HG02885 (cell line): ENCODE measurements around the gene ZNF662.
A peak's percentile ranks its signal among the peaks of the same experiment; 100 is the strongest.
"Not testable (repeated sequence)": the region's sequence is repeated elsewhere in the genome, so short reads cannot be mapped to it uniquely, and the experiment has no call there.

Experiments
- ATAC-seq: cut with Tn5 transposase; IDR thresholded peaks from one replicate; pipeline ENCODE4 v1.9.1; 2021; ENCODE audit warnings: mild to moderate bottlenecking; ENCODE audit not compliant: unreplicated experiment, poor library complexity

The ZNF662 gene

DNA sequence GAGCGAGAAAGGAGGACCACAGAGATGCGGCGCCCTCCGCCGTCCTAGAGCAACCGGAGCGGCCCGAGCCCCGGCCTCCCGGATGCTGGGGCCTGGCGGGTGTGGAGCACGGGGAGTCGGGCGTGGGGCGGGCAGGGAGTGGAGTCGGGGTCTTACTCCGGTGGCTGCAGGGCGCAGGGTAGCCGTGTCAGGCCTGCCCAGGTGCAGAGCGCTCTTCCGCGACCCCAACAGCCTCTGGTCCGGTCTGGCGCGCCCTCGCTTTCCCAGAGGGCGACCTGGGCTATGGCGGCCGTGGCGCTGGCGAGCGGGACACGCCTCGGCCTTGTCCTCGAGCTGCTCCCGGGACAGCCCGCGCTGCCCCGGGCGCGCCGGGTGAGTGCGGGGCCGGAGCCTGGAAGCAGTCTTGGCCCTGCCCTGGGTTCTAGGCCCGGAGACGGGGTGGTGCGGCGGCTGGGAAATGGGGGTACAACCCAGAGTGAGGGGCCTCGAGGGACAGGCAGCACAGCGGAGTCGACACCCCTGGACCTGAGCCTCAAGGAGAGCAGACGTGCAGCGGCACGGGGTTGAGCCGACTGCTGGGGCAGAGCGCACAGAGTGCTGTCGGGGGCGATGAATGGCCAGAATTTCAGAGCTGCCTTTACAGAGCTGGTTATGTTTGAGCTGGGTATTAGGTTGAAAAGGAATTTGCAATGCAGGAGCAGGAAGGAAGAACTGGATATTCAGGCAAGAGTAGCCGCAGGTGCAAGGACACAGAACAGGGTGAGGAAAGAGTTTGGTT lies at the start of gene ZNF662:
Gene ZNF662 (plus strand): TSS at position 73 of the 778 bp plus-strand sequence. CDS start 1,973 bp downstream, outside the sequence.
- no peak for ATAC-seq

DNA sequence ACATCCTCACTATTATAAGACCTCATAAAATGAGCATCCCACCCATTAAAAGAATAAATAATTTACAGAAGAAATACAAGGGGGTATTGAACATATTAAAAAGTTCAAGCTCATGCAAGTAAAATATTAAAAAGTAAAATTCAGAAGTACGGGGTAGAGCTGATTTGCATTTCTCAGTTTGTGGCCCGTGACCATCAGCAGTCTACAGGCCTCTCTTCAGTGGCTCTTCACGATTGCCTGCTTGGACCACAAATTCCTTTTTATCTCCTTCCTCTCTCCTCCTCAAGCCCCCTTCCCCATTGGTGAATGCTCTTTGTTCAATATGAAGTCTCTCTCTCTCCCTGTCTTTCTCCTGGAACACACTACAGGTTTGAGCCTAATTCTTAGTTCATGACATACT lies 49.4 kb upstream of the ZNF662 start:
- ATAC-seq, result no peak

DNA sequence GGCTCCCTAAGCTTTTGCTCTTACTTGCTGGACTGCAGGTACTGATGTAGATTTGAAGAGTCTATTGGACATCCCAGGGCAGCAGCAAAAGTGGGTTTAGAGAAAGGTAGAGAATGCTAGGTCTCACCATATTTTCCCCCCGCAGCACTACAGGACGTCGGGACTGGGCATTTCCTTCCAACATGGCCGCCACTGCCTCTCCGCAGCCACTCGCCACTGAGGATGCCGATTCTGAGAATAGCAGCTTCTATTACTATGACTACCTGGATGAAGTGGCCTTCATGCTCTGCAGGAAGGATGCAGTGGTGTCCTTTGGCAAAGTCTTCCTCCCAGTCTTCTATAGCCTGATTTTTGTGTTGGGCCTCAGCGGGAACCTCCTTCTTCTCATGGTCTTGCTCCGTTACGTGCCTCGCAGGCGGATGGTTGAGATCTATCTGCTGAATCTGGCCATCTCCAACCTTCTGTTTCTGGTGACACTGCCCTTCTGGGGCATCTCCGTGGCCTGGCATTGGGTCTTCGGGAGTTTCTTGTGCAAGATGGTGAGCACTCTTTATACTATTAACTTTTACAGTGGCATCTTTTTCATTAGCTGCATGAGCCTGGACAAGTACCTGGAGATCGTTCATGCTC lies 41.5 kb upstream of the ZNF662 start:
- ATAC-seq, result no peak

DNA sequence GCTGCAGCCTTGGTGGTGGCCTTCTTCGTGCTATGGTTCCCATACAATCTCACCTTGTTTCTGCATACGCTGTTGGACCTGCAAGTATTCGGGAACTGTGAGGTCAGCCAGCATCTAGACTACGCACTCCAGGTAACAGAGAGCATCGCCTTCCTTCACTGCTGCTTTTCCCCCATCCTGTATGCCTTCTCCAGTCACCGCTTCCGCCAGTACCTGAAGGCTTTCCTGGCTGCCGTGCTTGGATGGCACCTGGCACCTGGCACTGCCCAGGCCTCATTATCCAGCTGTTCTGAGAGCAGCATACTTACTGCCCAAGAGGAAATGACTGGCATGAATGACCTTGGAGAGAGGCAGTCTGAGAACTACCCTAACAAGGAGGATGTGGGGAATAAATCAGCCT lies 40.7 kb upstream of the ZNF662 start:
- no peak for ATAC-seq

DNA sequence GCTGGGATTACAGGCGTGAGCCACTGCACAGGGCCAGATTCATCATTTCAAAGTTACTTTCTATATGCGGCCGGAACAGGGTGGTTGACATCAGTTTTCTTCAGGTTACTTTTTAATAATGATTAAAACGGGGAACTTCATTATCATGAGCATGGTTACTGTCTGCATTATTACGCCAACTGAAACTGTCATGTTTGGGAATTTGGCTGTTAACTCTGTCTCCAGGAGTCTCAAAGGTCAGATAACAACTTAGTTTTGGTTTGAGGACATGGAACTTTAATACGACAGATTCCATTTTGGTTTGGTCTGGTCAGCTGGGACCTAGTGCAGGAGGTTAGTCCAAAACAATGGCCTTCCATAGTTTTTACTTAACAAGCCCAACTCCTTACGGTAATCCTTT lies 38.8 kb upstream of the ZNF662 start:
- ATAC-seq, result no peak

DNA sequence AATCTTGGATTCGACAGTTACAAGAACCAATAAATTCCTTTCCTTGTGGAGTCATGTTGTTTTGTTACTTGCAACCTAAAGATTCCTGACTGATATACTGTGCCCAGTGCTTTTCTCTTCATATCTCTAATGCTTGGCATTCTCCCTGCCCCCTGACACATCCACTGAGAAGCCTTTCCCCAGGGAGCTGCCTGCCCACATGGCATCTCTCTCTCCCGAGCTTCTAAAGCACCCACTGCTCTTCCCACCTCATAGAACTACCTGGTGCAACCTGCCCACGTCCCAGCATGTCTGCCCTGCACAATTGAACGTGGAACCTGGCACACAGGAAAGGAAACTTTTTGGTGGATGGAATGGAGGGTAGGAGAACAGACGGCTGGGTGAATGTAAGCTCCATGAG lies 37.1 kb upstream of the ZNF662 start:
- no peak for ATAC-seq

DNA sequence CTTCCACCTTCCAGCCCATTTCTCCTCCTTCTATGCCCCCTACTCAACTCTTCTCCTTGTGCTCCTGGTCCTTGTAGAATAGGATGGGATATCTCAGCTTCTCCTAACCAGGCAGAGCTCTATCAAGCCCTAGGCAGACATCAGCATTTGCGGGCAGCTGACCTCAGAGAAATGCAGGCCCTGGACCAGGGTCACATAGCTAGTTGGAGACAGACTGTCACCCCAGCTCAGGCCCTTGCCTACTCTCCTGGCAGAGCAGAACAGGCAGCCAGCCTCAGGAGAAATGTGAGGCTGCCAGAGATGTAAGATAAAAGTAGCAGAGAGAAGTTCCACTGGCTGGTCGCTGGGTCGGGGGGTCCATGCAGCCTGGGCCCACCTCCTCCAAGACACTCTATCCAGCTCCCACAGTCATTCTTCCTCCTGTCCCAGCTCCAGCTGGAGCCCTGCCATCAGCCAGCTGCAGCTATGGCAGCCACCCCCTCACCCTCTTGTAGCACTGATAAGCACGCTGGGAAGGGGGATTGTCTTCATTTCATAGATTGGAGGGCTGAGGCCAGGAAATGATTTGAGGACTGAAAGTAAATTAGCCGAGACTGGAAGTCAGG lies 34.2 kb upstream of the ZNF662 start:
- no peak for ATAC-seq

DNA sequence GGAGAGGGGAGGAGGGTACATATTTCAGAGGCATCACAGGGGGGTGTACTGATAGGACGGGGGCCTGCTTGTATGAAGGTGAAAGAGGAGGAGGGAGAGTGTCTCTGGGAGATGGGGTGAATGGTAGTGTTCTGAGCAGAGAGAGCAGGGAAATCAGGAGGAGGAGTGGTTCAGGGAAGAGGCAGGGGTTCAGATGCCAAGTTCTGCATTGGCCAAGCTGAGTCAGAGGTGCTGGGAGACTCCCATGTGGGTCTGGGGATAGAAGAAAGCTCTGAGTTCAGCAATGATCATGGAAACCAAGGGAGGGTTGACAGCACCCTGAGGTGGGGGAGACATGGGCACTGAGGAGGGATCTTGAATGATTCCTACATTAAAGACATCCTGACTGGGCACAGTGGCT lies 33.2 kb upstream of the ZNF662 start:
- no peak for ATAC-seq

DNA sequence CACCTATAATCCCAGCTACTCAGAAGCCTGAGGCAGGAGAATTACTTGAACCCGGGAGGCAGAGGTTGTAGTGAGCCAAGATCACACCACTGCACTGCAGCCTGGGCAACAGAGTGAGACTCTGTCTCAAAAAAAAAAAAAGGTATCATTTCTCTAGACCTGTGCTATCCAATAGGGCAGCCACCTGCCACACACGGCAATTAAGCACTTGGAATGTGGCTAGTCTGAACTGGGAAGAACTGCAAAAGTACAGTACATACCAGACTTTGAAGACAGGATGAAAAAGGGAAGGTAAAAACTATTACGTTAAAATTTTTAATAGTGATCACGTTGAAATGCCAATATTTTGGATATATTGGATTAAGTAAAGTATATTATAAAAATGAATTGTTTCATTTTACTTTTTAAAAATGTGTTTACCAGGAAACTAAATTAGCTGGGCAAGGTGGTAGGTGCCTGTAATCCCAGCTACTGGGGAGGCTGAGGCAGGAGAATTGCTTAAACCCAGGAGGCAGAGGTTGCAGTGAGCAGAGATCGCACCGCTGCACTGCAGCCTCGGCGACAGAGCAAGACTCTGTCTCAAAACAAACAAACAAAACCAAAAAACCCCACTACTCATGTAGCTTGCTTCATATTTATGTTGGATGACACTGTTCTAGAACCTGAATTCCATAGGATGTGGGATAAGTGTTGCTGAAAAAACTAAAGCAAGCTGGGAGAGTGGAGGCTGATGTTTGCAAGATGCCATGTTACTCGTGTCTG lies 32.5 kb upstream of the ZNF662 start:
- no peak for ATAC-seq

DNA sequence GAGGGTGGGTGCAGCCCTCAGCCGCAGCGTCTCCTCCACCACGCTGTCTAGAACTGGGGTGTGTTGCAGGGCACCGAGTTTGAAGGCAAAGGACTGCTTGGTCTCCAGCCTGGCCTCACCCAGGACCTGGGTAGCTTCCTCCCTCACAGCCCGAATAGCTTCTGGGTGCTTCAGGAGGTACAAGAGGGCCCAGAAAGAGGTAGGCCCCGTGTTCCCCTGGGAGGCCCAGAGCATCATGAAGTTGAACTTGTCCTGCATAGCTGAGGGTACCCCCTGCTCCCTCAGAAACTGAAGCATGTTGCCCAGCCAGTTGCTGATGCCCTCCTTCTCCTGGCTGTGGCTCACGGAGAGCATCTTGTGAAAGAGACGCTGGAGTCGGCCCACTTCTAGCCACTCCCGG lies 31.2 kb upstream of the ZNF662 start:
- no peak for ATAC-seq

DNA sequence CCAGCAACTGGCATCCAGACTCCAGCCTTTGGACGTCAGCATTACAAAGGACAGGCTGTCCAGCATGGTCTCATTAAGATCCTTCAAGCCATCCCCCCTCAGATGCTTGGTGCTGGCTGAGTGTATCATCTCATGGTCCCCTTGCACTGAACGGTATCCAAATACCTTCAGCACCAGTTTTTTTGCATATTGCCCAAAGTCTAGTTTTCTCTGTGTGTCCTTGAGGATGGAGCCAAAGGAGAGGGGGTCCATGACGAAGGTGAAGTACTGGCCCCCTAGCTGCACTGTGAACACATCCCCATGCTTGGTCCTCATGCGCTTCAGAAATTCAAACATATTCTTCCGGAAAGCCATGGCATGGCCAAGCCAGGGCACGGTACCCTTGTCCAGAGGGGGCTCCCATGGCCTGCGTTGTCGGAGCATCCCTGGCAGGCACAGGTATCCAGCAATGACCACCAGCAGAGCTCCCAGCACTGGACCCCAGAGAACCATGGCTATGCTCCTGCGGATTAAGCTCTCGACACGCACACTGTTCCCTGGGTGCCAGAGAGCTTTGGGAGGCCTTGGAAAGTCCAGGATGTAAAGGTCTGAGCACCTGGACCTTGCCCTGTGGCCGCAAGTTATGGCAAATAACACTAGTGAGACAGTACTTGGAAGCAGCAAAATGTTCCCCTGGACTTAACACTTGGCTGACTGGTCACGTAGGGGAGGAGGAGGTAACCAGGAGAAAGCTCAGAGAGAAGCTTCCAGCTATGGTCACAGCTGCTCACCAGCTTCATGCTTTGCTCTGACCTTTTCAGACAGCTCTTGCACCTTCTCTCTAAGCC lies 30.4 kb upstream of the ZNF662 start, which contains the start of gene CYP8B1:
Gene CYP8B1 (minus strand): TSS at position 555 of the 827 bp plus-strand sequence. CDS start 63 bp downstream, at position 492.
- ATAC-seq, result no peak

DNA sequence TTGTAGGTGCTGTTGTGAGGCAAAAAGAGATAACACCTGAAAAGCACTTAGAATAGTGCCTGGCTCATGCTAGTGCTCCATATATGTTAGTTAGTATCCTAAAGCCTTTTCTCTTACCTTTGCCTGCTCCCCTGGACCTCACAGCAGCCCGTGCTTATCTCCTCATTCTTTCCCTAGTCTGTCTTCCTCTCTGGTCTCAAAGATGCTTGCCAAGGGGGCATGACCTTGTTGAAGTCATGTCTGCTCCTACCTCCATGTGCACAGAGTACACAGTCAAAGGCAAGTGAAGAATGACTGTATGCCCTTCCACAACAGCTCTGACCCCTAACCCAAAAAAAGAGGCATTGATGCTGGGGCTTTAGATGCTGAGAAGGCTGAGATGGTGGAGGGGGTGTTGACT lies 29.5 kb upstream of the ZNF662 start:
- ATAC-seq, result no peak

DNA sequence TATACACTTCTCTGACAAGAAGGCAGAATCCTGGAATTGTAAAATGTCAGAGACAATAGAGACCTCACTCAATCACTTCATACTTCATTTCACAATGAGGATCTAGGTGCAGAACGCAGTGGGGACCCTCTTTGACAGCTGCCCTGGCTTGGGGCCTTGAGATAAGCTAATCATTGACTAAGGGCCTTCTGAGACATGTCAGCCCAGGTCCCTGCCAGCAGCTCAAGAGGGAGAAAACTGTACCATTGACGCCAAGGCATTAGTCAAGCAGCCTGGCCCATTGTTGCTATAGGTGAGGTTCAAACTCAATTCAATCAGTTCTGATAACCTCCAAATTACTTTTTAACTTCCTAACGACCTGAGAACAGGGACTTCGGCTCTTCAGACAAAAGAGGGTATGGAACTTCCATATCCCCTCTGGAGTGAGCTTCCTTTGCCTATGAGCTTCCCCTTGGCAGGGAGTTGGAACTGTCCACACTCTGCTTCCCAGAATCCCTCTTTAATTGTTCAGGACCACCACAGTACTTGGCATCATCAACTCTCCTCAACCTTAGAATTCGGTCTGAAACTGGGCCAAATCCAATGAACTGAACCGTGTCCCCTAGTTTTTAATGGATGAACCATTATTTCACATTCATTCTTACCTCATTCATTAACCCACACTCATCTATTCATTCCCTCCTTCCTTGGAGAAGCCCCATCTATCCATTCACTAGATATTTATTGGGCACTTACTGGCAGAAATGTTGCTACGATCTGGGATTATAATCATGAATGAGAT lies 28.8 kb upstream of the ZNF662 start:
- ATAC-seq, result no peak

DNA sequence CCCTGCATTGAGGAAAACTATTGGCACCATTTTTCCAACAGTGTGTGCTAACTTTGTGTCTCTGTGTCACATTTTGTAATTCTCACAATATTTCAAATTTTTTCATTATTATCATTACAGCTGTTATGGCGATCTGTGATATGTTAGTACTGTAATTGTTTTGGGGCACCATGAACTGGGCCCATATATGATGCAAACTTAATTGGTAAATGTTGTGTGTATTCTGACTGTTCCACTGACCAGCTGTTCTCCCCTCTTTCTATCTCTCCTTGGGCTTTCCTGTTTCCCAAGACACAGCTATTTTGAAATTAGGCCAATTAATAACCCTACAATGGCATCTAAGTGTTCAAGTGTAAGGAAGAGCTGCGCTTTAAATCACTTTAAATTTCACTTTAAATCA lies 28.1 kb upstream of the ZNF662 start:
- no peak for ATAC-seq

DNA sequence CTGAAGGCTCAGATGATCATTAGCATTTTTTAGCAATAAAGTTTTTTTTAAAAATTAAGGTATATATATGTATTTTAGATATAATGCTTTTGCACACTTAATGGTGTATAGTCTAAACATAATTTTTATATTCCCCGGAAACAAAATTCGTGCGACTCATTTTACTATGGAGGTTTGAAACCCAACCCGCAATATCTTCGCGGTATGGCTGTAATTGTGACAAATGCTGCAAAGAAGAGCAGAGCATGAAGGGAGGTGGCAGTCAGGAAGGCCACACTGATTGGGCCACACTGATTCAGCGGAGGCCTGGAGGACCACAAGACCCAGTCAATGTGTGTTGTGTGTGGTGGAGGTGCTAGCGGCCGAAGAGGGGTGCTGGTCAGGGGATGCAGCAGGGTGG lies 25.8 kb upstream of the ZNF662 start:
- ATAC-seq, result no peak

DNA sequence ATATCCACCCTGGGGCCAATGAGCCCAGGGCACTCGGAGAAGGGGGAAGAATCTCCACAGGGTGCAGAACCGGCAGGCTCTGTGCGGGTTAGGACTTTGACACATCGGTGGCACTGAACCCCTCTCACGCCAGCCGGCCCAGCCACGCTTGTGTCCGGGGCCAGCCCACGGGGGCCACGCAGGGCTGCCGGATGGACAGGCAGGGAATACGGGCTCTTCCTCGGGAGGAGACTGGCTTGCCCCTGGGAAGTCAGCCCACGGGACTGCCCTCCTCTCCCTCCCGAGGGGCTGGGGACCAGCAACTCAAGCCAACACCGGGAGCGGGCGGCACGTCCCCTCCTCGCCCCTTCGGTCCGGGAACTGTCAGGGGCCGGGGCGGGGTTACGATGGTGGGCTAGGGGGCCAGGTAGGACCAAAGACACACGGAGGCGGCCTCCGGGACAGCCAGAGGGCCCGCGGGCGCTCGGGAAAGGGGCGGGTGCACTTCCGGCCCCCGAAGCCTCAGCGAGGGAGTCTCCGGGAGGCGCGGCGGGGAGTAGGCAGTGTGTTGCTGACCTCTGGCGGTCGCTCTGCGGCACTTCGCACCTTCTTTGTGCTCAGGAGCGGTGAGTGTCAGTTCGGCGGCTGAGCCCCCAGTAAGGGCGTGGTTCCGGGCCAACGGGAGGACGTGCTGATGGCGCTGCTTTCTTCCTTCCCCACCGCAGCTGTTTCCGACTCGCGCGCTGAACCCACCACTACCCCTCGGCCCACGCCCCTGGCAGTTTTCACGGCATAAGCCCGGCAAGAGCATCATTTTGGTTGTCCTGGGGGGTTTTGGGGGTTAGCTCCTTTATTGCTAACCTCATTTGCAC lies 25.1 kb upstream of the ZNF662 start:
- peak; percentile 99 for ATAC-seq

DNA sequence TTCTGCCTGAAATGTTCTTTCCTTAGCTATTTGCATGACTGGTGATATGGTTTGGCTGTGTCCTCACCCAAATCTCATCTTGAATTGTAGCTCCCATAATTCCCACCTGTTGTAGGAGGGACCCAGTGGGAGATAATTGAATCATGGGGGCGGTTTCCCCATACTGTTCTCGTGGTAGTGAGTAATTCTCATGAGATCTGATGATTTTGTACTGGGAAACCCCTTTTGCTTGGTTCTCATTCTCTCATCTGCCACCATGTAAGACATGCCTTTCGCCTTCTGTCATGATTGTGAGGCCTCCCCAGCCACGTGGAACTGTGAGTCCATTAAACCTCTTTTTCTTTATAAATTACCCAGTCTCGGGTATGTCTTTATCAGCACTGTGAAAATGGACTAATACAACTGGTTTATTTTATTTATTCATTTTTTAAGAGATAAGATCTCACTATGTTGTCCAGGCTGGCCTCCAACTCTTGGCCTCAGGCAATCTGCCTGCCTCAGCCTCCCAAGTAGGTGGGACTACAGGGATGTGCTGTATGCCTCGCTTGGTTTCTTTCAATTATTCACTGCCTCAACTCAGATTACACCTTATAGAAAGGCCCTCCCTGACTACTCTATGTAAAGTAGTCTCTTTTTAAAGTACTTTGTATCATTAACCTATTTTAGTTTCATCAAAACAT lies 22.6 kb upstream of the ZNF662 start:
- not testable (repeated sequence) for ATAC-seq

DNA sequence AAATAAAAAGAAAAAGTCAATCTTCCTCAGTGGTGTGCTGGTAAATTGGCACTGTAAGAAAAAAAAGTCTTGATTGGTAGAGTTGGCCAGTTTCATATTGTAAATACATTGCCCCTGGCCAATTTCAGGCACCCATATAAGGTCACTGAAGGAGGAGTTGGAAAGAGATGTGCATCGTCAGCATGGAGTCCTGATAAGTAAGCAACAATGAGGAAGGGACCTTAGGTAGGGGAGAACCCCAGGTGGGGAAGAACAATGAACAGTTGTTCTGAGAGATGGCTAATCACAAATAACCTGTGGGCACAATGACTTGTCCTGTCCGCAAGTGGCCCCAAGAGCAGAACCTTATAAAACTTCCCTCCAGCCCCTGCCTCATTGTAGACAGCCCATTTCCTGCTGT lies 21.6 kb upstream of the ZNF662 start:
- no peak for ATAC-seq
